Measurements from ENCODE around the gene LHFPL2.

LHFPL2 gene

GRCh38 chr5:78534148-78534904 is 114.2 kb downstream of the LHFPL2 start:
- ChIA-PET CTCF (interaction anchor here (0.9 to 5.4 kb wide), 17 partner anchors 9 to 491 kb away, joined by 3 to 37 read pairs (median 4); no protein-coding TSS in a partner anchor), POLR2A (no interaction called here)
- no peak for TF ChIP-seq CTCF (IDR thresholded peaks at IDR 0.05; ENCODE audit: insufficient read depth, low read length, missing control alignments)
- no peak overlapping the region for H3K4me3 ChIP-seq (ENCODE audit: low read depth, low read length)
- DNase-seq (ENCODE audit: low read depth, low spot score), result no peak

DNA sequence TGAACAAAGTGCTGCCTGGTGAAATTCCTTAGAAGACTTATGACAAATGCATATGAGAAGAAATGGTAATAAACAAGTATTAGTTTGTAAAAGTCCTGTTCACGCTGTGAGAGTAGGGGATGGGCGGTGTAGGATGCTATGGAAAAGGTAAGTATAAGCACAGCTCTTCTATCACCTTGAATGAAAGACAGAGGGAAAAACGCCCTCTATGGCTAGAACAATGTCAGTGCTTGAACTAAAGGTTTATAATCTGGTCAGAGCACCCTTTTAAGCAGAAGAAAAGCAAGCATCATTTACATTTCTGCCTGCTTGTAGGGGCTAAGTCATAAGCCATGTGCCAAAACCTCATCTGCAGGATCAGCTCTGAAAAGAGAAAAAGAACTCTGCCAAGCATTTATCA is 115.2 kb downstream of the LHFPL2 start:
- CTCF ChIA-PET, result interaction anchor here (0.8 to 5.4 kb wide), 18 partner anchors 8 to 432 kb away, joined by 3 to 37 read pairs (median 4); no protein-coding TSS in a partner anchor
- no peak overlapping the region for H3K4me3 ChIP-seq (ENCODE audit: low read depth, low read length)
- POLR2A ChIA-PET, result interaction anchor here (0.7 kb wide), 1 partner anchor 18 kb away, joined by 3 read pairs; no protein-coding TSS in a partner anchor
- DNase-seq (ENCODE audit: low read depth, low spot score), result no peak
- peak; percentile 22 for TF ChIP-seq CTCF (IDR thresholded peaks at IDR 0.05; ENCODE audit: insufficient read depth, low read length, missing control alignments)

DNA sequence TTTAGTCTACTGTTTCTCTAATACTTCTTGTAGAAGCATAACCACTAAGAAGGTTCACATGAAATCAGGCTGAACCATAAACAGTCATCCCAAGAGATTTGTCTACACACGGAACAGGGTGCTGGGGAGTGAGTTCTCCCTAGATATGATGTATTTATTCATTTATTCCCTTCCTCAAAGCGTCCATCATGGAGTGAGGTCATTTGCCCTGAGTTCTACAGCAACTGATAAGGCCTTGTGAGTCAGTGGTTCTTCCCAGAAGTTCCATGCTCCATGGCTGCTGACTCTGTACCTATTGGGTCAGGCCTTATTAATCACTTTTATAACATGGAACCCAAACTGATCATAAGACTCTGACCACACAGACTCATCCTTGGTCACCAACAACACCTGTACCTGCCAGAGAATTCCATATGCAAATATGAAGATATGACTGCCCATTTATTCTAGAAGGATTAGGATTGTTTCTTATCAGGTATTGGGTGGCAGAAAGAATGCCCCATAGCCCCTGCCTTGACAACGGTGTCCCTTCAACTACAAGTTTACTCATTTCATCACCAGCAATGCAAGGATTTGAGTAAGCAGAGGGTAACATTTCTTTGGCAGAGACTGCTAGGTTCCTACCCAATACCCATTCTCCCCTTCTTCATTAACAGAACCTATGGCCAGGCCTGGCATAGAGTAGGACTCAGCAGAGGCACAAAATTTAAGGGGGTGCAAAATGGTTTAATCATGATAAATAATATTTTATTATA is 118.1 kb downstream of the LHFPL2 start:
- CTCF ChIA-PET, result interaction anchor here (1.1 to 1.8 kb wide), 2 partner anchors 97 to 209 kb away, joined by 5 read pairs; no protein-coding TSS in a partner anchor
- TF ChIP-seq CTCF (IDR thresholded peaks at IDR 0.05; ENCODE audit: insufficient read depth, low read length, missing control alignments), result no peak
- POLR2A ChIA-PET, result no interaction called here
- no peak overlapping the region for H3K4me3 ChIP-seq (ENCODE audit: low read depth, low read length)
- peak; percentile 80 for DNase-seq (ENCODE audit: low read depth, low spot score)

DNA sequence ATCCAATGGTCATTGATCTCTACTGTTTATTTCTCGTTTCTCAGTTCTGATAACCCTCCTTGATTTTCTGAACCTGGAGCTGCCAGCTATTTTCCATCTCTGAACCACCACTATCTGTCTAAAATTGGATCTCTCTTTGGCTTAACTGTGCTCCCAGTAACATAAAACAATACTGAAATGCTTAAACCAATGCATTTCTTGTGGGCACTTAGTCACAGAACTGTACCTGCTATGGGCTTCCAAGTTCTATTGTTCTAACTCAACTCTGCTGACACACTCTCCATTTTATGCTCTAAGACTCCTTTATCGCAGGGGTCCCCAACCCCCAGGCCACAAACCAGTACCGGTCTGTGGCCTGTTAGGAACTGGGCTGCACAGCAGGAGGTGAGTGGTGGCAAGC is 120.6 kb downstream of the LHFPL2 start:
- ChIA-PET CTCF (no interaction called here), POLR2A (no interaction called here)
- no peak for TF ChIP-seq CTCF (IDR thresholded peaks at IDR 0.05; ENCODE audit: insufficient read depth, low read length, missing control alignments)
- no peak overlapping the region for H3K4me3 ChIP-seq (ENCODE audit: low read depth, low read length)
- no peak for DNase-seq (ENCODE audit: low read depth, low spot score)

GRCh38 chr5:78527054-78527859 is 121.3 kb downstream of the LHFPL2 start:
- POLR2A ChIA-PET, result interaction anchor here (0.6 kb wide), 2 partner anchors 100 to 186 kb away, joined by 3 read pairs; no protein-coding TSS in a partner anchor
- H3K4me3 ChIP-seq (ENCODE audit: low read depth, low read length), result no peak overlapping the region
- TF ChIP-seq CTCF (IDR thresholded peaks at IDR 0.05; ENCODE audit: insufficient read depth, low read length, missing control alignments), result no peak
- DNase-seq (ENCODE audit: low read depth, low spot score), result no peak
- CTCF ChIA-PET, result interaction anchor here (0.6 kb wide), 3 partner anchors 32 to 499 kb away, joined by 3 to 4 read pairs (median 3); no protein-coding TSS in a partner anchor

Data from AG04449 (cell line).